K562 (cell line): ENCODE data around the gene C11orf52. TPM values are rescaled to one million over a fixed set of nuclear protein-coding genes. Genes with fewer than 3 reads are reported as not detected.

Source experiments
- ATF4 ChIP-seq: fragments of 450-650 bp; formaldehyde crosslinking; IDR thresholded peaks from 2 replicates; pipeline ENCODE4 v1.4.0; 2022; ENCODE audit warnings: mild to moderate bottlenecking, moderate library complexity
- CREB5 ChIP-seq: fragments of 250-450 bp; sonication (Bioruptor Pico); IDR thresholded peaks from 2 replicates; pipeline ENCODE4 v1.5.0; 2020; ENCODE audit warnings: mild to moderate bottlenecking
- DACH1 ChIP-seq: fragments of 450-650 bp; IDR thresholded peaks from 2 replicates; pipeline ENCODE4 v1.6.1; 2018; ENCODE audit not compliant: partially characterized antibody
- EGR1 ChIP-seq: fragments of 450-650 bp; conservative IDR thresholded peaks from 2 replicates; pipeline ENCODE4 v1.6.1; 2017; ENCODE audit warnings: mild to moderate bottlenecking
- FOXJ3 ChIP-seq: sonication (generic); formaldehyde crosslinking; IDR thresholded peaks from 2 replicates; pipeline ENCODE4 v1.4.0; 2020; ENCODE audit warnings: mild to moderate bottlenecking, missing genetic modification reagents
- HBP1 ChIP-seq: fragments of 450-650 bp; formaldehyde crosslinking; IDR thresholded peaks from 2 replicates; pipeline ENCODE4 v1.4.0; 2022; ENCODE audit warnings: missing genetic modification characterization
- ILF3 ChIP-seq: fragments of 450-650 bp; IDR thresholded peaks from 2 replicates; pipeline ENCODE4 v1.6.1; 2018; ENCODE audit warnings: antibody characterized with exemption, mild to moderate bottlenecking, moderate library complexity, borderline replicate concordance
- KLF1 ChIP-seq: fragments of 450-650 bp; IDR thresholded peaks from 2 replicates; pipeline ENCODE4 v1.6.1; 2016; ENCODE audit warnings: missing genetic modification characterization, missing compliant biosample characterization
- NFRKB ChIP-seq: fragments of 450-650 bp; IDR thresholded peaks from 2 replicates; pipeline ENCODE4 v1.6.1; 2016; ENCODE audit warnings: low read depth
- NR2C1 ChIP-seq, 2 experiments: fragments of 450-650 bp; IDR thresholded peaks; 2 replicates each; pipeline ENCODE4 v1.6.1; 2017; ENCODE audit warnings: mild to moderate bottlenecking in 2 of 2, antibody characterized with exemption in 1 of 2, inconsistent platforms in 1 of 2, missing compliant biosample characterization in 1 of 2, missing genetic modification characterization in 1 of 2
- PKNOX1 ChIP-seq: fragments of 450-650 bp; IDR thresholded peaks from 2 replicates; pipeline ENCODE4 v1.6.1; 2016
- SAFB2 ChIP-seq: fragments of 200-400 bp; formaldehyde crosslinking; IDR thresholded peaks from 2 replicates; pipeline ENCODE4 v1.6.1; 2018; ENCODE audit warnings: borderline replicate concordance, low read length, low read depth, moderate library complexity; ENCODE audit not compliant: severe bottlenecking
- TRIM24 ChIP-seq, 2 experiments: fragments of 450-650 bp; IDR thresholded peaks; 2 replicates each; pipeline ENCODE4 v1.6.1; 2016
- ZFP91 ChIP-seq: sonication (generic); formaldehyde crosslinking; IDR thresholded peaks from 2 replicates; pipeline ENCODE4 v1.8.0; 2022; ENCODE audit warnings: mild to moderate bottlenecking, missing genetic modification reagents
- ZNF57 ChIP-seq: fragments of 450-650 bp; formaldehyde crosslinking; IDR thresholded peaks from 2 replicates; pipeline ENCODE4 v1.4.0; 2020; ENCODE audit warnings: mild to moderate bottlenecking, moderate library complexity
- polyA plus RNA-seq, 8 experiments: library from polyadenylated mRNA; depleted of rRNA in 4 of 8; stranded (reverse) in 5 of 8; unstranded in 3 of 8; fragments of >200 nt; fragmentation: Nextera tagmentation in 2 of 8; fragmentation: Illumina TruSeq in 1 of 8; extraction: Ambion mirVana in 2 of 8; extraction: Trizol in 1 of 8; gene quantifications; 2 replicates each; pipeline versions ENCODE4 v1.2.1 to v1.2.3, GENCODE V29; 2011 to 2014; ENCODE audit warnings: inconsistent platforms in 1 of 8, missing spikeins in 1 of 8
- total RNA-seq, 7 experiments: library from RNA; depleted of rRNA in 6 of 7; stranded (reverse); fragments of >200 nt in 6 of 7; fragmentation: Illumina TruSeq in 2 of 7; extraction: Trizol in 2 of 7; gene quantifications; 2 replicates each; pipeline versions ENCODE4 v1.2.1 to v1.2.3, GENCODE V29; 2011 to 2021; ENCODE audit warnings: low replicate concordance in 1 of 7

C11orf52 gene
- total and polyA plus RNA-seq, 9 of the 15 experiments (the other 6 are each of a cell fraction or from before 2014, with no cell fraction given) = 0.29 to 2.9 (median 1.0) TPM

- TF ChIP-seq PKNOX1 (peak; percentile 45), FOXJ3 (no peak), ZFP91 (CRISPR knock-in tag) (no peak), CREB5 (CRISPR knock-in tag) (no peak), TRIM24 (IDR thresholded peaks at IDR 0.05) (0 out of 4 replicates have a peak, but pooled peaks of 1 of the 2 experiments have one; percentile 5), DACH1 (no peak), SAFB2 (no peak), ATF4 (CRISPR knock-in tag) (no peak), NFRKB (peak; percentile 42; the same call in 1 of the 2 replicates), ZNF57 (CRISPR knock-in tag) (no peak), HBP1 (CRISPR knock-in tag) (no peak), ILF3 (no peak), EGR1 (no peak), KLF1 (no peak), NR2C1 (IDR thresholded peaks at IDR 0.05) (no peak), NR2C1 (tag; IDR thresholded peaks at IDR 0.05) (no peak)
Measured at GRCh38 chr11:111871693-111872161, 47.0 kb upstream of the C11orf52 start (continued).
